NCI-H82 treated with DMSO at 0.1 percent for 48 hours (cell line): ENCODE results near the gene CACNA2D2.

Experiments
- DNase-seq: peaks from one replicate; lab custom pipeline; 2025; ENCODE audit not compliant: unreplicated experiment; lab: John Stamatoyannopoulos, UW

CACNA2D2 gene

GRCh38 chr3:50502584-50503423 is 630 bp downstream of the CACNA2D2 start:
- DNase-seq, result no peak

- no peak for DNase-seq
Measured at GRCh38 chr3:50502225-50502583, 1.2 kb downstream of the CACNA2D2 start.

GRCh38 chr3:50495609-50496423 is 7.6 kb downstream of the CACNA2D2 start:
- DNase-seq, result no peak

- DNase-seq, result no peak
Measured at GRCh38 chr3:50494126-50494525, 9.3 kb downstream of the CACNA2D2 start.

GRCh38 chr3:50493623-50494022 is 9.8 kb downstream of the CACNA2D2 start:
- DNase-seq, result no peak

GRCh38 chr3:50493086-50493485 is 10.3 kb downstream of the CACNA2D2 start:
- DNase-seq, result no peak

GRCh38 chr3:50491023-50491422 is 12.4 kb downstream of the CACNA2D2 start:
- DNase-seq, result no peak

GRCh38 chr3:50490424-50490823 is 13.0 kb downstream of the CACNA2D2 start:
- no peak for DNase-seq

GRCh38 chr3:50487181-50487580 is 16.3 kb downstream of the CACNA2D2 start:
- DNase-seq, result no peak

GRCh38 chr3:50486219-50486888 is 17.1 kb downstream of the CACNA2D2 start:
- DNase-seq, result no peak

- no peak for DNase-seq
Measured at GRCh38 chr3:50484722-50485121, 18.7 kb downstream of the CACNA2D2 start.

GRCh38 chr3:50483374-50483773 is 20.1 kb downstream of the CACNA2D2 start:
- no peak for DNase-seq

GRCh38 chr3:50481992-50482391 is 21.4 kb downstream of the CACNA2D2 start:
- DNase-seq, result no peak

GRCh38 chr3:50480471-50480870 is 23.0 kb downstream of the CACNA2D2 start:
- DNase-seq, result no peak

- DNase-seq, result no peak
Measured at GRCh38 chr3:50479523-50479922, 23.9 kb downstream of the CACNA2D2 start.

GRCh38 chr3:50478671-50479260 is 24.7 kb downstream of the CACNA2D2 start:
- DNase-seq, result no peak

- no peak for DNase-seq
Measured at GRCh38 chr3:50478051-50478450, 25.4 kb downstream of the CACNA2D2 start.

GRCh38 chr3:50475348-50475747 is 28.1 kb downstream of the CACNA2D2 start:
- DNase-seq, result no peak

- DNase-seq, result no peak
Measured at GRCh38 chr3:50474717-50475116, 28.7 kb downstream of the CACNA2D2 start.

- no peak for DNase-seq
Measured at GRCh38 chr3:50473768-50474167, 29.7 kb downstream of the CACNA2D2 start.

GRCh38 chr3:50472958-50473357 is 30.5 kb downstream of the CACNA2D2 start:
- no peak for DNase-seq
